BLaER1 (cell line): ENCODE results near the gene ZNF362.

Experiments
- H3K27ac ChIP-seq: shearing (Covaris generic); formaldehyde crosslinking; 2 replicates; pipeline ENCODE4 v1.8.1; 2022
- H3K27me3 ChIP-seq: shearing (Covaris generic); formaldehyde crosslinking; 2 replicates; pipeline ENCODE4 v1.8.1; 2022
- H3K36me3 ChIP-seq: shearing (Covaris generic); formaldehyde crosslinking; 2 replicates; pipeline ENCODE4 v1.8.1; 2022
- H3K4me1 ChIP-seq: shearing (Covaris generic); formaldehyde crosslinking; 2 replicates; pipeline ENCODE4 v1.8.1; 2022
- H3K4me2 ChIP-seq: shearing (Covaris generic); formaldehyde crosslinking; 2 replicates; pipeline ENCODE4 v1.8.1; 2022
- H3K4me3 ChIP-seq: shearing (Covaris generic); formaldehyde crosslinking; 2 replicates; pipeline ENCODE4 v1.8.1; 2022
- H3K9ac ChIP-seq: shearing (Covaris generic); formaldehyde crosslinking; 2 replicates; pipeline ENCODE4 v1.8.1; 2022
- H3K9me3 ChIP-seq: shearing (Covaris generic); formaldehyde crosslinking; 2 replicates; pipeline ENCODE4 v1.8.1; 2022
- H4K20me1 ChIP-seq: shearing (Covaris generic); formaldehyde crosslinking; 2 replicates; pipeline ENCODE4 v1.8.1; 2022
- Cebpa-rat ChIP-seq: shearing (Covaris generic); IDR thresholded peaks from 2 replicates; pipeline ENCODE4 v1.8.1; 2022

The ZNF362 gene

DNA sequence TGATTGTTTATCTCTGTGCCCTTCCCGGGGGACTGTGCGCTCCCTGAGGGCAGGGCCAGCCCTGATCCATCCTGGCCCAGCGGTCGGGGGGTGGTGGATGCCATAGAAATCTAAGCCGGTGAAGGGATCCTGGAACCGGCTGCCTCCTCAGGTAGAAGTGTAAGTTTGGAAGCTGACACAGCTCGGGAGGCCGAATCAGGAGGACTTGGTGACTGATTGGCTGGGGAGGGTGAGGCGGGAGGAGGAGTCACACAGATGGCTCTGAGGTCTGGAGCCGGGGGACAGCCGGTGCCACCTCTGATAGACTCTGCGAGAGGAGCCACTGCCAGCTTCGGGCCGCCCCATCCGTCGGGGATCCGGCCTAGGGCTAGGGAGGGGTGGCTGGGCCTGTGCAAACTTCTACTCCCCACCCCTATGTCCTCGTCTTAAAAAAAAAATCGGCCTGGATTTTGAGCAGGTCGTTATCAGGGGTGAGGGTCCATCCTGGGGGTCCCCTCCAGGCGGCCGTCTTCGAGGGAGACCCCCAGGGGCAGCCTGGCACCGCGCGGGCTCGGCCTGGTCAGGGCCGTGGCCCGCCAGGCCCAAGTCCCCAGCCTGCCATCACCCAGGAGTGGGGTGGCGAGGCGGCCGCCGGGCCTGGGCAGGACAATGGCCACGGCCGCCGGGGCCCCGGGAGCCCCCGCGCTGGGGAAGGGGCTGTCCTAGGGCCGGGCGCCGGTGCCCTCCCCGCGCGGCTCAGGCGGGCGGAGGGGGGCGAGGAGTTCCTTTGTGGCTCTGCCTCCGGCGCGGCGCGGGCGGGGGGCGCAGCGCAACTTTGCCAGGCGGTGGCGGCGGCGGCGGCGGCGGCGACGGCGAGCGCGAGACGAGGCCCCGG lies 708 bp upstream of the ZNF362 start:
- H3K4me2 ChIP-seq, result peak overlapping the region; percentile 100
- peak overlapping the region; percentile 94 for H3K27ac ChIP-seq
- TF ChIP-seq Cebpa-rat, result no peak
- H3K9ac ChIP-seq, result peak overlapping the region; percentile 97
- H3K27me3 ChIP-seq, result no peaks in the 10 kb centered on the region
- peaks cover 41% of the 10 kb centered on the region for H3K4me1 ChIP-seq
- no peaks in the 10 kb centered on the region for H3K9me3 ChIP-seq
- H3K36me3 ChIP-seq, result peaks cover 15% of the 10 kb centered on the region
- peaks cover 30% of the 10 kb centered on the region for H4K20me1 ChIP-seq
- H3K4me3 ChIP-seq, result peak overlapping the region; percentile 78

DNA sequence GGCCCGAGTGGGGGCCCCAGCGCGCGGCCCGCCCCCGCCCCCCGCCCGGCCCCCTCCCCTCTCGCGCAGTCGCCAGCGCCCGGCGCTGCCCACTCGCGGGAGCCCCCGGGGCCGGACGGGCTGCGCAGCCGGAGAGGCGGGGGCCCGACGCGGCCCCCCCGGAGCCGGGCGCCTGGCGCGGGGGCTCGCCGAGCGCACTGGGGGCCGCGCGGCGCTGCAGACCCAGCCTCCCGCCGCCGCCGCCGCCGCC lies 146 bp upstream of the ZNF362 start:
- Histone ChIP-seq H3K4me2 (peak overlapping the region; percentile 100), H3K4me1 (peaks cover 41% of the 10 kb centered on the region), H3K27me3 (no peaks in the 10 kb centered on the region), H4K20me1 (peaks cover 36% of the 10 kb centered on the region), H3K9me3 (no peaks in the 10 kb centered on the region), H3K9ac (peak overlapping the region; percentile 97), H3K36me3 (peaks cover 21% of the 10 kb centered on the region), H3K4me3 (peak overlapping the region; percentile 78), H3K27ac (peak overlapping the region; percentile 94)
- no peak for TF ChIP-seq Cebpa-rat

DNA sequence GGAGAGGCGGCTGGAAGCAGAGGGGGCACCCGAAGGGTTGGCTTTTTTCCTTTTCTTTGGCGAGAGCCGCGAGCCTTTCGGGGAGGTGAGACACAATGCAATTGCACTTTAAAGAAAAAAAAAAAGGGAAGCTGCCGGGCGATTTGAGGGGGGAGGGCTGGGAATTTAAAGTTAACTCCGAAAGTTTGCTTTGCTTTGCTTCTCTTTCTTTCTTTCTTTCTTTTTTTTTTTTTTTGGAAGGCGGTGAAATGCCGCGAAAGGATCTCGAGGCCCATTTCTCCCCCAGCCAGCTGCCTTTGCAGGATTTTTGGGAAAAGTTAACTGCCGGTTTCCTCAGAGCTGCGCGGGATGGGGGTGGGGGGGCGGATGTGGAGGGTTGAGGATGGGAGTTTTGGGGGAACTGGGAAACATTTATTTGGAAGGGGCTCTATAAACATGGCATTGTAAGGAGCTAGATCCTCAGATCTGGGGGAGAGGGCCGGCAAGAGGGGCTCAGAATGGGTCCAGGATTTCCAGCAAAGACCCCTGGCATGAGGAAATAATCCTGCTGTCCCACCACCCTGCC lies 997 bp downstream of the ZNF362 start:
- Histone ChIP-seq H3K4me2 (peak overlapping the region; percentile 100), H3K36me3 (peaks cover 30% of the 10 kb centered on the region), H3K9me3 (no peaks in the 10 kb centered on the region), H3K27me3 (no peaks in the 10 kb centered on the region), H3K27ac (peak overlapping the region; percentile 94), H4K20me1 (peaks cover 47% of the 10 kb centered on the region), H3K4me3 (peak overlapping the region; percentile 78), H3K4me1 (peaks cover 41% of the 10 kb centered on the region), H3K9ac (peak overlapping the region; percentile 97)
- TF ChIP-seq Cebpa-rat, result no peak

DNA sequence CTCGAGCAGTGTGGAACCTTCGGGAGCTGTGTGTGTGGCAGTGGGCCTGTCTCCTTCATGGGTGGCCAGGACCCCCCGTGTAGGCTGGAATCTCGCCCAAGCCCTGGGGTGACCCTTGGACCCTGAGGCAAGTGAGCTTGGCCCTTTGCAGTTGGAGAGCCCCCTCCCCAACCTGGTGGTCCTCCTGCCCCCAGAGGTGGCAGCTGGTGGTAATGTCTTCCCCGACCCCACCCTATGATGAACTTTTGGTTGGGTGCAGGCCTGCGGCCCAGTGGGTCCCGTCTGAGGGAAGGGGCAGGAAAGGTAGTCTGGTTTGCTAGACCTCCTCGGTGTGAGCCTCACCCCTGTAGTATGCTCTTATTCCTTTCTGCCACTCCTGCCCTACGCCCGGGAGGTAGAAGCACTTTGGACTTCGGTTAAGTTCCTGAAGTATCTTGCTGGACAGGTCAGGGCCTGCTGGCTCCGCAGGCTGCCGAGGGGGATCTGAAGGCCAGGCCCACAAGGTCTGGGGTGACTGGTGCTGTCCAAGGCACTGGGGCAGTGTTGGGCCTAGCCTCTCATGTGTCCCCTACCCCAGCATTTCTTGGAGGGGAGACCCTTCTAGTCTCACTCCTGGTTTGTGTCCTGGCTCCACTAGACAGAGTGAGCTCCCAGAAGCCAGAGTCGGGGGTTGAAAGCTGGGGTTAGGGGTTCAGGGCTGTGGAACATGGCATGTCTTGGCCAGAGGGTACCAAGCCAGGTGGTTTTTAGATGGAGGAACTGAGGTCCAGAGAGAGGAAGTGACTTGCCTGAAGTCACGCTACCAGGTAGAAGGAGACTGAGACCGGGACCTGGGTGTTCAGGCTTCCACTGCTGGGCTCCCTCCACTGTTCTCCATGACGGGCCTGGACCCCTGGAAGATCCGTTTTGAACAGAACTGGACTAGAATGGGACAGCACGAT lies 1.8 kb downstream of the ZNF362 start:
- Histone ChIP-seq H4K20me1 (peaks cover 55% of the 10 kb centered on the region), H3K36me3 (peaks cover 37% of the 10 kb centered on the region), H3K9me3 (no peaks in the 10 kb centered on the region), H3K27me3 (no peaks in the 10 kb centered on the region), H3K27ac (peak overlapping the region; percentile 94), H3K4me2 (peak overlapping the region; percentile 100), H3K4me1 (peaks cover 41% of the 10 kb centered on the region), H3K9ac (peak overlapping the region; percentile 97), H3K4me3 (peak overlapping the region; percentile 78)
- TF ChIP-seq Cebpa-rat, result no peak

DNA sequence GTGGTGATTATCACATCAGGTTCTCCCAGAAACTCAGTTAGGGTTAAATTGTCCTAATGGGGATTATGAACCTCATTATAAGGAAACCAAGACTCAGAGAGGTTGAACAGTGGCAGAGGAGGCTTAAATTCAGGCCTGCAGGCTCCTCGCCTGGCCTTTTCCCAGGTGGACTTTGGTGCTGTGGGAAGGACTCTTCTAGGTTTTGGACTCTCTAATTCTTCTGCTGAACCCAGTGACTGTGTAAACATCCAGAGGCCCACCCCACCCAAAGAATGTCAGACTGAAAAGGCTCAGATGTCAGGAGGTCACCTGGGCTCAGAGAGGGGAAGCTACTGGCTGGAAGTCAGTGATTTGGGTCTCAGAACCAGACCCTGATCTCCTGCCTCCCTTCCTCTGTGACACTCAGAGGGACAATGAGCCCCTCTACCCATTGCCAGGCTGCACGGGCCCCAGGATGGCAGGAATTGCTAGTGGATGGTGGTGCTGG lies 2.5 kb downstream of the ZNF362 start:
- H3K4me3 ChIP-seq, result no peak overlapping the region; the same call in 1 of the 2 replicates
- peaks cover 63% of the 10 kb centered on the region for H4K20me1 ChIP-seq
- peaks cover 41% of the 10 kb centered on the region for H3K4me1 ChIP-seq
- H3K9me3 ChIP-seq, result no peaks in the 10 kb centered on the region
- peaks cover 38% of the 10 kb centered on the region for H3K36me3 ChIP-seq
- TF ChIP-seq Cebpa-rat, result no peak
- no peak overlapping the region for H3K27ac ChIP-seq
- no peaks in the 10 kb centered on the region for H3K27me3 ChIP-seq
- peak overlapping the region; percentile 97; the same call in 1 of the 2 replicates for H3K9ac ChIP-seq
- peak overlapping the region; percentile 100 for H3K4me2 ChIP-seq

DNA sequence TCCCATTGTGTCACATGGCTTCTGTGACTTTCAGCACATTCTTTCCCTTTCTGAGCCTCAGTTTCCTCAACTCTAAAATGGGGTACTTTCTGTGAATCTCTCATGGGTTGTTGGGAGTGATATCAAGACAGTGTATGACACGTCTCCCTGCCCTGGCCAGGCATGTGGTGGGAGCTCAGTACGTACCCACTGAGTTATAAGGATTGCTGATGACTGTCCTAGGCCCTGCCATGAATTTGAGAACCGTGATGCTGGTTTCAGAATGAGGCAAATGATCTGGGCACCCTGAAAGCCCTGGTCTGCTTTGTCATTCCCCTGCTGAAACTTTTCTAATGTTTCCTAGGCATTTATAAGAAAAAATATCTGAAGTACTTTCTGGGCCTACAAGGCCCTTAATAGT lies 3.6 kb downstream of the ZNF362 start:
- Histone ChIP-seq H3K4me3 (no peak overlapping the region), H3K4me2 (0 out of 2 replicates have a peak overlapping the region, but pooled peaks have one; percentile 100), H3K4me1 (peaks cover 40% of the 10 kb centered on the region), H3K27me3 (no peaks in the 10 kb centered on the region), H3K27ac (no peak overlapping the region), H3K36me3 (peaks cover 48% of the 10 kb centered on the region), H3K9me3 (no peaks in the 10 kb centered on the region), H4K20me1 (peaks cover 73% of the 10 kb centered on the region), H3K9ac (no peak overlapping the region)
- TF ChIP-seq Cebpa-rat, result no peak

DNA sequence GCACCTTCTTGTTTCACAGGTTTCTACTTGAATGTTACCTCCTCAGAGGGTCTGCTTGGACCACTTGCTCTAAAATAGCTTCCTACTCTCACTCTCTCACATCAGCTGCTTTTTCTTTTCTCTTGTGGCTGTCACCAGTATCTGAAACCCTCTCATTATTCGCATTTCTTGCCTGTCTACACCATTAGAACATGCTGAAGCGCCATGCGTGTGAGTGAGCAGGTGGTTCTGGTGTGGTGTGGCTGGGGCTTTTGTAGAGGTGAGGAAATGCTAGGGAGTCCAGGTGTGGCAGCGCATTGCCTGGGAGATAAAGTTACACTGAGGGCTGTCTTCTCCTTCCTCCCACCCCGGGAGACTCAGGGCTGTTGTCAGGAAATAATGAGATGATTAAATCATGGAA lies 4.1 kb downstream of the ZNF362 start:
- Histone ChIP-seq H3K9ac (no peak overlapping the region), H3K4me3 (no peak overlapping the region), H3K36me3 (peaks cover 51% of the 10 kb centered on the region), H3K27ac (no peak overlapping the region), H3K27me3 (no peaks in the 10 kb centered on the region), H3K4me1 (peaks cover 35% of the 10 kb centered on the region), H3K9me3 (no peaks in the 10 kb centered on the region), H4K20me1 (peaks cover 79% of the 10 kb centered on the region), H3K4me2 (no peak overlapping the region)
- no peak for TF ChIP-seq Cebpa-rat

DNA sequence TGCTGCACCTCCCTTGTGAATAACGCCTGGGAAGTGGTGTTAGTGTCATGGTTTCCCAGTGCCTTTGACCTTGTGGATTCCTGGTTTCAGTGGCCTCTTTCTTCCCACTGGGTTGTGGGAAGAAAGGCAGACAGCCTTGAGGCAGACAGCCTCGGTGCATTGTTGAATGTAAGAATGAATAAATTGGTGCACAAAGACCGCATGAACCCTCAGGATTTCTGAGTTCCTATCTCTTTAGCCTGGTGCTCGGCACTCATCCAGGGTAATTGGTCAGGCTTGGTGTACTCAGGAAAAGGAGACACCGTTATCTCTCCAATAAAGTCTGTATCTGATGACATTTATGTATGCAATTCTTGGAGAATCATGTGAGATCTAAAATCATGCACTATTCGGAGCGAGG lies 5.1 kb downstream of the ZNF362 start:
- no peak overlapping the region for H3K4me2 ChIP-seq
- H3K27ac ChIP-seq, result no peak overlapping the region
- peaks cover 60% of the 10 kb centered on the region for H3K36me3 ChIP-seq
- H3K9me3 ChIP-seq, result no peaks in the 10 kb centered on the region
- no peak overlapping the region for H3K9ac ChIP-seq
- no peaks in the 10 kb centered on the region for H3K27me3 ChIP-seq
- H3K4me1 ChIP-seq, result peaks cover 31% of the 10 kb centered on the region
- TF ChIP-seq Cebpa-rat, result no peak
- H3K4me3 ChIP-seq, result no peak overlapping the region
- peaks cover 88% of the 10 kb centered on the region for H4K20me1 ChIP-seq

DNA sequence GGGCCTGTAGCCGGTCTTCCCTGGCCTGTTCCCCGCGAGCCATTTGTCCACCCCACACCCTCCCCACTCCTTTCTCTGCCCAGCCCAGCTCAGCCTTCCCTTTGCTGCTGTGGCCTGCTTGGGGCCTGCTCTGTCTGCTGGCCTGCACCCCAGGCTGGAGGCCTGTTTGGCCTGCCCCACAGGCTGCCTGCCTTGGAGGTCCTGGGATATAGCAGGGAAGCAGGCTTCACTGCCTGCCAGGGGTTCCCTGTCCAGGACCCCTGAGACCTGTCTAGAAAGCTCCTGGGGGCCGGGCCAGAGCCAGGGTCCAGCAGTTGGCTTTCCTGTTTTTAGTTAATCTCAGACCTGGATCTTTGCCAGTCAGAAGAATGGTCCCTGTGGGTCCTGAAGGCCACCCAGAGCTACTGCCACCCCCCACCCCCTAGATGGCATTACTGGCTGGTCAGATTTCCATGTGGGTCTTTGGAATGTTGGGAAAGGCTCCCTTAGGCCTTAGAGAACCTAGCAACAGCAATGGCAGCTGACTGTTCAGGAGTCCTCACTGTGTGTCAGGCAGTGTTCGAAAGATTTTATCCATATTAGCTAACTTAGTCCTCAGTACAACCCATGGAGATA lies 7.7 kb downstream of the ZNF362 start:
- Histone ChIP-seq H3K27ac (0 out of 2 replicates have a peak overlapping the region, but pooled peaks have one; percentile 41), H3K9me3 (no peaks in the 10 kb centered on the region), H3K27me3 (no peaks in the 10 kb centered on the region), H3K4me2 (no peak overlapping the region), H4K20me1 (peaks cover 100% of the 10 kb centered on the region), H3K36me3 (peaks cover 80% of the 10 kb centered on the region), H3K4me1 (peaks cover 16% of the 10 kb centered on the region), H3K9ac (no peak overlapping the region), H3K4me3 (no peak overlapping the region)
- TF ChIP-seq Cebpa-rat, result no peak
